HL-60 (cell line): ENCODE measurements around the gene ARHGEF7.

Source experiments
- DNase-seq, 2 experiments: peaks; one replicate each; pipeline ENCODE4 v3.0.0-alpha.2; 2010 to 2020; ENCODE audit warnings: low read depth in 1 of 2, low spot score in 1 of 2
- H3K27ac ChIP-seq: fragments of 250-450 bp; sonication (Bioruptor Pico); replicated peaks from 2 replicates; pipeline ENCODE4 v1.5.1; 2020; ENCODE audit warnings: mild to moderate bottlenecking, moderate library complexity
- H3K27me3 ChIP-seq: fragments of 250-450 bp; sonication (Bioruptor Pico); 2 replicates; pipeline ENCODE4 v1.5.1; 2021; ENCODE audit warnings: mild to moderate bottlenecking, moderate library complexity; ENCODE audit not compliant: insufficient read depth, poor library complexity, severe bottlenecking
- H3K4me3 ChIP-seq: replicated peaks from 2 replicates; pipeline ENCODE4 v1.5.1; 2011; ENCODE audit warnings: mild to moderate bottlenecking, control low read depth, low read length; ENCODE audit not compliant: insufficient read depth
- GABPA ChIP-seq: IDR thresholded peaks from 2 replicates; pipeline ENCODE4 v1.6.1; 2012; ENCODE audit warnings: low read depth
- POLR2AphosphoS5 ChIP-seq: IDR thresholded peaks from 2 replicates; pipeline ENCODE4 v1.6.1; 2012; ENCODE audit warnings: low read depth
- SPI1 ChIP-seq: IDR thresholded peaks from 2 replicates; pipeline ENCODE4 v1.6.1; 2012; ENCODE audit warnings: low read depth, mild to moderate bottlenecking, borderline replicate concordance
- TF ChIP-seq, protein P1 (sequence below): IDR thresholded peaks from 2 replicates; pipeline ENCODE4 v1.6.1; 2012; ENCODE audit warnings: low read depth; ENCODE audit not compliant: insufficient replicate concordance
- TF ChIP-seq, protein P2 (sequence below): IDR thresholded peaks from one replicate; pipeline ENCODE4 v1.5.1; 2011; ENCODE audit warnings: low read length, control low read depth, inconsistent platforms; ENCODE audit not compliant: insufficient read depth

The ARHGEF7 gene

DNA sequence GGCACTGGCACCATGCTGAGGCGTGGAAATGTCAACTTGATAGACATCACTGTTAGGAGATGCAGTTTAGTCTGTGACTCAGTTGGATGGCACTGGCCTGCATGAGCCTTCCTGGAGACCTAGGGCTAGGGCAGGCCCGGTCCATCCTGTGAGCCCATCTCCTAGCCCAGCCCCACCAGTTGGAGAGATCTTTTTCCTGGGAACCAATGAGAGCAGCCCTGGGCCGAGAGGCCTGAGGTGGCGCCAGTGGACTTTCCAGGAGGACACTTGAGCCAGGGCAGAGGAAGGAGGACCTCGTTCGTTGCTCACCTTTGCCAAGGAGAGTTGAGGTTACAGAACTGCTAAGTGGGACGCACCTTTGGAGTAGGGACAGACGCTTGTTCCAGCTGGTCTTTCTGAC lies 104.8 kb downstream of the ARHGEF7 start:
- TF ChIP-seq, protein P1, sequence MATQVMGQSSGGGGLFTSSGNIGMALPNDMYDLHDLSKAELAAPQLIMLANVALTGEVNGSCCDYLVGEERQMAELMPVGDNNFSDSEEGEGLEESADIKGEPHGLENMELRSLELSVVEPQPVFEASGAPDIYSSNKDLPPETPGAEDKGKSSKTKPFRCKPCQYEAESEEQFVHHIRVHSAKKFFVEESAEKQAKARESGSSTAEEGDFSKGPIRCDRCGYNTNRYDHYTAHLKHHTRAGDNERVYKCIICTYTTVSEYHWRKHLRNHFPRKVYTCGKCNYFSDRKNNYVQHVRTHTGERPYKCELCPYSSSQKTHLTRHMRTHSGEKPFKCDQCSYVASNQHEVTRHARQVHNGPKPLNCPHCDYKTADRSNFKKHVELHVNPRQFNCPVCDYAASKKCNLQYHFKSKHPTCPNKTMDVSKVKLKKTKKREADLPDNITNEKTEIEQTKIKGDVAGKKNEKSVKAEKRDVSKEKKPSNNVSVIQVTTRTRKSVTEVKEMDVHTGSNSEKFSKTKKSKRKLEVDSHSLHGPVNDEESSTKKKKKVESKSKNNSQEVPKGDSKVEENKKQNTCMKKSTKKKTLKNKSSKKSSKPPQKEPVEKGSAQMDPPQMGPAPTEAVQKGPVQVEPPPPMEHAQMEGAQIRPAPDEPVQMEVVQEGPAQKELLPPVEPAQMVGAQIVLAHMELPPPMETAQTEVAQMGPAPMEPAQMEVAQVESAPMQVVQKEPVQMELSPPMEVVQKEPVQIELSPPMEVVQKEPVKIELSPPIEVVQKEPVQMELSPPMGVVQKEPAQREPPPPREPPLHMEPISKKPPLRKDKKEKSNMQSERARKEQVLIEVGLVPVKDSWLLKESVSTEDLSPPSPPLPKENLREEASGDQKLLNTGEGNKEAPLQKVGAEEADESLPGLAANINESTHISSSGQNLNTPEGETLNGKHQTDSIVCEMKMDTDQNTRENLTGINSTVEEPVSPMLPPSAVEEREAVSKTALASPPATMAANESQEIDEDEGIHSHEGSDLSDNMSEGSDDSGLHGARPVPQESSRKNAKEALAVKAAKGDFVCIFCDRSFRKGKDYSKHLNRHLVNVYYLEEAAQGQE, result no peak
- TF ChIP-seq, protein P2, sequence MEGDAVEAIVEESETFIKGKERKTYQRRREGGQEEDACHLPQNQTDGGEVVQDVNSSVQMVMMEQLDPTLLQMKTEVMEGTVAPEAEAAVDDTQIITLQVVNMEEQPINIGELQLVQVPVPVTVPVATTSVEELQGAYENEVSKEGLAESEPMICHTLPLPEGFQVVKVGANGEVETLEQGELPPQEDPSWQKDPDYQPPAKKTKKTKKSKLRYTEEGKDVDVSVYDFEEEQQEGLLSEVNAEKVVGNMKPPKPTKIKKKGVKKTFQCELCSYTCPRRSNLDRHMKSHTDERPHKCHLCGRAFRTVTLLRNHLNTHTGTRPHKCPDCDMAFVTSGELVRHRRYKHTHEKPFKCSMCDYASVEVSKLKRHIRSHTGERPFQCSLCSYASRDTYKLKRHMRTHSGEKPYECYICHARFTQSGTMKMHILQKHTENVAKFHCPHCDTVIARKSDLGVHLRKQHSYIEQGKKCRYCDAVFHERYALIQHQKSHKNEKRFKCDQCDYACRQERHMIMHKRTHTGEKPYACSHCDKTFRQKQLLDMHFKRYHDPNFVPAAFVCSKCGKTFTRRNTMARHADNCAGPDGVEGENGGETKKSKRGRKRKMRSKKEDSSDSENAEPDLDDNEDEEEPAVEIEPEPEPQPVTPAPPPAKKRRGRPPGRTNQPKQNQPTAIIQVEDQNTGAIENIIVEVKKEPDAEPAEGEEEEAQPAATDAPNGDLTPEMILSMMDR, result no peak
- TF ChIP-seq POLR2AphosphoS5 (no peak), GABPA (no peak), SPI1 (no peak)
- H3K27me3 ChIP-seq, result no peaks in the 10 kb centered on the region
- DNase-seq, result no peak
- H3K27ac ChIP-seq, result no peak overlapping the region
- H3K4me3 ChIP-seq, result no peak overlapping the region

DNA sequence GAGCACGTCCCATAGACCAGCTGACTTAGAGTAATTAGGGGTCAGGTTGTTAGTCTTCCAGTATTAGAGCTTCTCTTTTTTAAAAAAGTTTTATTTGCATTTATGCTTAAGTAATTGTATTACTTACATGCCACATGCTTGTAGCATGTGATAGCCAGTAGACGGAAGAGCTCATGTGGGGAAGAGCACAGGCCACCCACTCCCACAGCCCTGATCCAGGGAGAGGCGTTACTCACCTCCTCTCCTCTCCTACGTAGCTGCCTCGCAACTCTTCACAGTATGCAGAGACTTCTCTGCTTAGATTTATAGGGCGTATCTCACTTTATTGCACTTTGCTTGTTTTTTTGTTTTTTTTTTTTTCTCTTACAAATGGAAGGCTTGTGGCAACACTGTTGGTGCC lies 110.1 kb downstream of the ARHGEF7 start:
- TF ChIP-seq POLR2AphosphoS5 (no peak), SPI1 (no peak), GABPA (no peak)
- TF ChIP-seq, protein P1, result no peak
- TF ChIP-seq, protein P2, result no peak
- Histone ChIP-seq H3K4me3 (no peak overlapping the region), H3K27ac (no peak overlapping the region), H3K27me3 (no peaks in the 10 kb centered on the region)
- no peak for DNase-seq

DNA sequence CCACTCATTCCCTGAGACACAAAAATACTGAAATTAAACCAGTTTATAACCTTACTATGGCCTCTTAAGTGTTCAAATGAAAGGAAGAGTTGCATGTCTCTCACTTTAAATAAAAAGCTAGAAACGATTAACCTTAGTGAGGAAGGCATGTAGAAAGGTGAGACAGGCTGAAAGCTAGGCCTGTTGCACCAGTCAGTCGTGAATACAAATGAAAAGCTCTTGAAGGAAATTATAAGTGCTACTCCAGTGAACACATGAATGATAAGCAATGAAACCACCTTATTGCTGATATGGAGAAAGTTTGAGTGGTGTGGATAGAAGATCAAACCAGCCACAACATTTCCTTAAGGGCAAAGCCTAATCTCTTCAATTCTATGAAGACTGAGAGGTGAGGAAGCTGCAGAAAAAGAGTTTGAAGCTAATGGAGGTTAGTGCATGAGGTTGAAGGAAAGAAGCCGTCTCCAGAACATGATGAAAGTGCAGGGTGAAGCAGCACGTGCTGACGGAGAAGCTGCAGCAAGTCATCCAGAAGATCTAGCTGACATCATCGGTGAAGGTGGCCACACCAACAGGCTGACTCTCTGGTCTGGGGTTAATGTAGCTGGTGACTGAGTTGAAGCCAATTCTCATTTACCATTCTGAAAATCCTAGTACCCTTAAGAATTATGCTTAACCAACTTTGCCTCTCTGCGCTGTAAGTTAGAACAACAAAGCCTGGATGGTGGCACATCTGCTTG lies 110.9 kb downstream of the ARHGEF7 start:
- Histone ChIP-seq H3K27ac (no peak overlapping the region), H3K4me3 (no peak overlapping the region), H3K27me3 (no peaks in the 10 kb centered on the region)
- TF ChIP-seq GABPA (no peak), SPI1 (no peak), POLR2AphosphoS5 (no peak)
- TF ChIP-seq, protein P2, result no peak
- TF ChIP-seq, protein P1, result no peak
- DNase-seq, result no peak
